Right lung (tissue), 5 donors: ENCODE results near the gene DNAH10. TPM values are rescaled to one million over a fixed set of nuclear protein-coding genes. Genes with fewer than 3 reads are reported as not detected.
"Not testable (repeated sequence)": the region's sequence is repeated elsewhere in the genome, so short reads cannot be mapped to it uniquely, and the experiment has no call there.

Experiments
- DNase-seq, 2 donors: peaks; one replicate each; pipeline ENCODE4 v3.0.0-alpha.2; 2013
- polyA plus RNA-seq, 5 donors: library from polyadenylated mRNA; unstranded; fragments of 120-200 nt; gene quantifications; one replicate each; pipeline versions ENCODE4 v1.2.1 to v1.2.3, GENCODE V29; 2013; ENCODE audit warnings: inconsistent platforms in 1 of 5, low replicate concordance in 1 of 5; ENCODE audit not compliant: insufficient read length in 5 of 5, insufficient read depth in 1 of 5

DNAH10 gene
- polyA plus RNA-seq, 5 donors = 3.3 to 8.5 (median 6.0) TPM

GRCh38 chr12:123905319-123905925 lies 143.3 kb downstream of the DNAH10 start:
- DNase-seq = peak in 1 of 2 donors; percentile 42

- DNase-seq = peak in 1 of 2 donors; percentile 24
Measured at GRCh38 chr12:123906711-123907420, 144.8 kb downstream of the DNAH10 start.

- no peak for DNase-seq
Measured at GRCh38 chr12:123907726-123908476, 145.8 kb downstream of the DNAH10 start.

DNA sequence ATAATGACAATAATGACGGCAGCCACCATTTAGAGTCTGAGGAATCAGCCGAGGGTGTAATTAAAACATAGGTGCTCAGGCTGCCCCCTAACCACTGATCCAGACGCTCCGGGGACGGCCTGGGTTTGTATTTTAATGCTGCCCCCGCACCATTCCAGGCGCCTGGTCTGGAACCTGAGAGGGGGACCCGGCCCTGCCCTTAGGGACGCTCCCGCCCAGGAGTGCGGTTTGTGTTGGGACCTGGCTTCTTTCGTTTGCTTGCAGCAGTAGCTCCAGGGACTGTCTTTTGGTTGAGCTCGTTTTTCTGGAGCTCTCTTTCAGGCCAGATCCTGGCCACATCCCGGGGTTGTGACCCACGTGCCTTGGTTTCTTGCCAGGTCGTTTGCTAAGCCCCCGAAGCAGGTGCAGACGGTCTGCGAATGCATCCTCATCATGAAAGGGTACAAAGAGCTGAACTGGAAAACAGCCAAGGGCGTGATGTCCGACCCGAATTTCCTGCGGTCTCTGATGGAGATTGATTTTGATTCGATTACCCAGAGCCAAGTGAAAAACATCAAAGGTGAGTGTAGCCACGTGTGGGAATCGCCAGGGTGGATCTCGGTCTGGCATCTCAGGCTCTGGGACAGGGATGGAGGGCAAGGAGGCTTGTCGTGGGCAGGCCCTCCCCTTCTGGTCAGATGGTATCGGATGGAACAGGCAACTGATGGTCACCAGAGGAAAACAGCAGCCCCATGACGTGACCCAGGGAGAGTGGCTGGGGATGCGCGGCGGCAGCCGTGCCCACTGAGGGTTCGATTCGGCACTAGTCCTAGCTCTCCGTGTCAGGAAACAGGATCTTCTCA lies 147.0 kb downstream of the DNAH10 start:
- no peak for DNase-seq

DNA sequence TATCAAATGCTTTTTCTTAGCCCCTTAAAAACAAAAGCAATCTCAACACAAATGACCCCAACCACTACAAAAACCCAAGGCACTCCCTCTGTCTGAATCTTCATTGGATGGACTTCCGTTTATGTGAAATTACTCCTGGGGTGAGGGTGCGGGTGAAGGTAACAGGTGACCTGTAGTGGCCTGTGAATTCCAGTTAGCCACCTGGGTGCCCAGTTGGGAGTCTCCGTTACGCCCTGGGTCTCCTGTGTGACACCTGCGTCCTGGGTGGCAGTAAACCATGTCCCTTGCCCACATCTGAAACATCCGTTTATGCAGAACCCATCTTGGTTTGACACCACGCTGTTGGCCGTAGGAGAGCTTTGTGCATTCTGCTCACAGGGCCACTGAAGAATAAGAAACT lies 148.0 kb downstream of the DNAH10 start:
- DNase-seq = no peak

DNA sequence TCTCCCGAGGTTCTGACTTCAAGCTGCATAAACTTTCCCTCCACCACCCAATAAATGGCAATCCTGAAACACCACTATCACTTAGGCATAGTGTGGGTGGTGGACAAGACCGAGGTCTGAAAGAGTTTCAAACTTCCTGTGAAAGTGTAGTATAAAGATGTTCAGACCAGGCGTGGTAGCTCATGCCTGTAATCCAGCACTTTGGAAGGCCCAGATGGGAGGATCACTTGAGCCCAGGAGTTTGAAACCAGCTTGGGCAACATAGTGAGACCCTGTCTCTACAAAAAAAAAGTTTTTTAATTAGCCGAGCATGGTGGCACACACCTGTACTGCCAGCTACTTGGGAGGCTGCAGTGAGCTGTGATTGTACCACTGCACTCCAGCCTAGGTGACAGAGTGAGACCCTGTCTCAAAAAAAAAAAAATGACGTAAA lies 148.7 kb downstream of the DNAH10 start:
- no peak for DNase-seq

- not testable (repeated sequence) for DNase-seq
Measured at GRCh38 chr12:123911672-123912409, 149.7 kb downstream of the DNAH10 start.

DNA sequence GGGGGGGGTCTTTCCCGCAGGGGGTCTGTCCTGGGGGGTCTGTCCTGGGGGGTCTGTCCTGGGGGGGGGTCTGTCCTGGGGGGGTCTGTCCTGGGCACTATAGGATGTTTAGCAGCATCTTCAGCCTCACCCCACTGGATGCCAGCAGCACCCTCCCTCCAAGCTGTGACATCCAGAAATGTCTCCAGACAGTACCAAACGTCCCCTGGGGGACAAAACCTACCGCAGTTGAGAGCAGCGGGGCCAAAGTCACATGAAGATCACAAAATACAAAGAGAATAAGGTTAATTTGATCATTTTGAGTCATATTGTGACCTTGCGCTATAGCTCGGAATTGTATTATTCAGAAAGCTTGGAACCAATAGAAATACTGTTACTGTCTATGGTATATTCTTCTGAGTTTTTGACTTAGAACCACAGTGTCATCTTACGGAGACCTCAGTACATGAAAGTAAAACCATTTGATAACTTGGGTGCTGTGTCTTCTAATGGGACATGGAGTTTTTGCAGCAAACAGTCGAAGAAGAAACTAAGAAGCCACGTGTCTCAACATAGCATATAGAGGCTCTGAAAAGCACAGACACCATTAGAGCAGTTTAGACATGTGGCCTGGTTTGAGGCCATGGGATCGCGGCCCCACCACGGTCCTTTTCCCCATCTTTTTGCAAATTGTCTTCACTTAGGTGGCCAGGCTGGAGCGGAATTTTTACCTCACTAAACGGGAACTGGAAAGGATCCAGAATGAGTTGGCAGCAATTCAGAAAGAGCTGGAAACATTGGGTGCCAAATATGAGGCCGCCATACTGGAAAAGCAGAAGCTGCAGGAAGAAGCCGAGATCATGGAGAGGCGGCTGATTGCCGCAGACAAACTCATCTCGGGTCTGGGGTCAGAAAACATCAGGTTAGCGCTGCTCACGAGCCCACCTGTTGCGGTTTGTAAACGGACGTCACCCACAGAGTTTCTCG lies 150.6 kb downstream of the DNAH10 start:
- peak in 1 of 2 donors; percentile 29 for DNase-seq

DNA sequence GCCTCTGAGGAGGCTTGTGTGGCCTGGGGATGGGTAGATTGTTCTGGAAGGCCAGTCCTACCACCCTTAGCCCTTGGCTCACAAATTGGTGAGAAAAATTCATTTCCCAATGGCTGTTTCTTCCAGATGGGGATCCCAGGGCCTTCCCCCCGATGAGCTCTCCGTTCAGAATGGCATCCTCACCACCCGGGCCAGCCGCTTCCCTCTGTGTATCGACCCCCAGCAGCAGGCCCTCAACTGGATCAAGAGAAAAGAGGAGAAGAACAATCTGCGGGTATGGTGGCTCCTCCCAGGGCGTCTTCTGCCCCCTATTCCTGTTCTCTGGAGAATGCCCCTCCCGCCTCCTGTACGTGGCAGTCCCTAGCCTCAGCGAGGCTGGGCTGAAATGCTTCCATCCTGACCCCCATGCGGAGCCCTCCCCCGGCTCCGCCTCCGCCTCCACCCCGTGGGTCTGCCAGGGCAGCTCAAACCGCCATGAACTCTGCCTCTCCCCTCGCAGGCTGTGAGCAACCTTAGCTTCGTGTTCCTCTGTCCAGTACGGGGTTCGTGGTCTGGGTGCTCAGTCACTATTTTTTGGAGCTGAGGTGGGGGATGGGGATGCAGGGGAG lies 152.7 kb downstream of the DNAH10 start:
- no peak for DNase-seq

GRCh38 chr12:123916729-123917128 lies 154.6 kb downstream of the DNAH10 start:
- no peak for DNase-seq

DNA sequence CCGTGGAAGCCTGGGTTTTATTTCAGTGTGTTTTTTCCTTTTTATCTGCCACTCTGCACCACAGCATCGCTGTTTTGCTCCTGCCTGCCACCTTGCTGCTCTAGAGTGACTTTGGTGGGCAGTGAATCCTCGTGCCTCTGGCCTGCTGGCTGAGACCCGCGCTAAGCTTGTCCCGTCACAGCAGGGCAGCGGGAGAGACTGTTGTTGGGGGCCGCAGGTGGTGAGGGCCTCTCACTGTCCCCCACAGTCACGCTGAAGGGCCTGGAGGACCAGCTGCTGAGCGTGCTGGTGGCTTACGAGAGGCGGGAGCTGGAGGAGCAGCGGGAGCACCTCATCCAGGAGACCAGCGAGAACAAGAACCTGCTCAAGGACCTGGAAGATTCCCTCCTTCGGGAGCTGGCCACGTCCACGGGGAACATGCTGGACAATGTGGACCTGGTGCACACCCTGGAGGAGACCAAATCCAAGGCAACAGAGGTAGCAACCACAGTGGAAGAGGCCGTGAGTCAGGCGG lies 155.3 kb downstream of the DNAH10 start:
- no peak for DNase-seq

DNA sequence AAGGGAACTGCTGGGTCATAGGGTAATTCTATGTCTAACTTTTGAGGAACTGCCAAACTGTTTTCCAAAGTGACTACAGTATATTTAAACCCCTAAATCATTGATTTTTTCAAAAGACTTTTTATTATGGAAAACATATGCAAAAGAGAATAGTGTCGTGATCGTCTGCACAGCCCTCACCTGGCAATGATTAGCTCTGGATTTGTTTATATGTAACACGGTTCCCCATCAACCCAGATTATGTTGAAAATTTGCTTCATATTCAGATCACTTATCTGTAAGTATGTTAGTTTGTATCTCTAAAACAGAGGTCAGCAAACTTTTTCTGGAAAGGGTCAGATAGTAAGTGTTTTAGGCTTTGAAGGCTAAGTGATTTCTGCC lies 157.9 kb downstream of the DNAH10 start:
- no peak for DNase-seq

DNA sequence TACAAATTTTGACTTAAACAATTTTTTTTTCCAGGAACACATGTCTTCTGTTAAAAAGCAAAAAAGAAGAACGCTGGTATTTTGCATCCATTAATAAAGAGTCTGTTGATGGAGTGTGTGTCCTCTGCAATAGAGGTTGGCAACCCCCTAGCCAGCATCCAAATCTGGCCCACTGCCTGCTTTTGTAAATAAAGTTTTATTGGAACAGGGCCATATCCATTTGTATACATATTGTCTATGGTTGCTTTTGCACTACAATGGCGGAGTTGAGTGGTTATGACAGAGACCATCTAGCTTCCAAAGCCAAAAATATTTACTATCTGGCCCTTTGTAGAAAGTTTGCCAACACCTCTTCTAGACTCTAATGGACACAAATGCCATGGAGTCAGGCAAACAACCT lies 160.9 kb downstream of the DNAH10 start:
- DNase-seq = no peak

GRCh38 chr12:123923927-123924326 lies 161.8 kb downstream of the DNAH10 start:
- DNase-seq = no peak

- no peak for DNase-seq
Measured at GRCh38 chr12:123924539-123924938, 162.4 kb downstream of the DNAH10 start.

GRCh38 chr12:123928274-123928865 lies 166.3 kb downstream of the DNAH10 start:
- DNase-seq = no peak

DNA sequence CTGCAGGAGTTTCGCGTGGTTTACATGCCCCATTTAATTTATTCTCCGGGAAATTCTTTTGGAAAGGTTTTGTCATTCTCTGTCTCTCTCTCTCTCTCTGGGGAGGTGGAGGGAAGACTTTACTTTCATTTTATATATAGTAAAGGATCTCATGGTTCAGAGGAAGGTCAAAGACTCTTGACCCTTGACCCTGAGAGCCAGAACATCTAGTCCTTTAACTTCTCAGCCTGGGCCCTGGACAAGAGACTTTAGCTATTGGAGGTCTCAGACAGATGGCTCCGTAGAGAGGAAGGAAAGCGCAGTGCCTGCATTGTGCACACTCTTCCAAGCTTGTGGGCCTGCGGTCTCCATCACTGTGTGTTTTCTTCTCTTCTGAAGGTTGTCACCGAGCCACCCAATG lies 166.8 kb downstream of the DNAH10 start:
- no peak for DNase-seq

- DNase-seq = no peak
Measured at GRCh38 chr12:123929946-123930583, 168.0 kb downstream of the DNAH10 start.
